ENCODE measurements around the gene GALNT18.

The GALNT18 gene

GRCh38 chr11:11338304-11338703 lies 283.5 kb downstream of the GALNT18 start:
- Mint-ChIP-seq H3K36me3 (ENCODE audit: low read depth) (no peaks in the 10 kb centered on the region), H3K4me3 (no peak overlapping the region), H3K9me3 (no peaks in the 10 kb centered on the region), H3K4me1 (ENCODE audit: low read depth) (no peaks in the 10 kb centered on the region), H3K27me3 (peaks cover 9% of the 10 kb centered on the region), H3K27ac (no peak overlapping the region)
- no peak for DNase-seq

DNA sequence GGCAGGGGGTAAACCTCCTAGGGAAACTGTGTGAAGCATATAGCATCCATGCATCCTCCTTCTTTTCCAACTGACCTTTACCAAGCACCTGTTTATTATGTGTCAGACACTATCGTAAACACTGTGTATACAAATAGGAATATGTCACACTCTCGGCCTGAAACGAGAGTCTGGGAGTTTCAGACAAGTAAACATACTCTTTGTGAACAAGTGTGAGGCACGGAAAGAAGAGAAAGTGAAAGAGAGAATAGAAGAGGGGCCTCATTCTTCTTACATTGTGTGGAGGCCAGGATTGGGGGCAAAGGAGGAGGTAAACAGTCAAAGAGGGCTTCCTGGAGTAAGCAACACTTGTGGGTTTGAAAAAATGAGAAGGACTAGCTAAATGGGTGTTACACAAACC lies 285.1 kb downstream of the GALNT18 start:
- H3K36me3 Mint-ChIP-seq (ENCODE audit: low read depth) = no peaks in the 10 kb centered on the region
- no peaks in the 10 kb centered on the region for H3K4me1 Mint-ChIP-seq (ENCODE audit: low read depth)
- no peak overlapping the region for H3K4me3 Mint-ChIP-seq
- no peak for DNase-seq
- H3K9me3 Mint-ChIP-seq = no peaks in the 10 kb centered on the region
- no peak overlapping the region for H3K27ac Mint-ChIP-seq
- peaks cover 9% of the 10 kb centered on the region for H3K27me3 Mint-ChIP-seq

DNA sequence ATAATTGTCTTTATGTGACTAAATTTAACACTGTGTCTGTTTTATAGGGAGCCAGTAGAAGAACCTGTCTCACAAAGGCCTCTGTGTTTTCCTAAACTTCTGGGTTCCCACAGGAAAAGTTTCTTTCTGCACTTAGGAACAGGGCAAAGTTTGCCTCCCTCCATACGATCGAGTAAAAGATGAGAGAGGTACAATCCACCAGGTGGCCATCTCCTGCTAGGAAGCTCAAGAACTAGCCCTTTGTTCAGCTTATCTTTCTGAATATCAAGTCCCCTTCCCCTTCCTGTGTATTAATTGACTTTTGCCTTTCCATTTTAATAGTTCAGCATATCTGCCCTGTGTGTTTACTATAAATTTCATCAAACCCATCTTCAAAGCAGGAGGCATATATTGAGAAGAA lies 286.8 kb downstream of the GALNT18 start:
- Mint-ChIP-seq H3K27ac (no peak overlapping the region), H3K9me3 (no peaks in the 10 kb centered on the region), H3K4me3 (no peak overlapping the region), H3K27me3 (peaks cover 9% of the 10 kb centered on the region), H3K4me1 (ENCODE audit: low read depth) (no peaks in the 10 kb centered on the region), H3K36me3 (ENCODE audit: low read depth) (no peaks in the 10 kb centered on the region)
- no peak for DNase-seq

DNA sequence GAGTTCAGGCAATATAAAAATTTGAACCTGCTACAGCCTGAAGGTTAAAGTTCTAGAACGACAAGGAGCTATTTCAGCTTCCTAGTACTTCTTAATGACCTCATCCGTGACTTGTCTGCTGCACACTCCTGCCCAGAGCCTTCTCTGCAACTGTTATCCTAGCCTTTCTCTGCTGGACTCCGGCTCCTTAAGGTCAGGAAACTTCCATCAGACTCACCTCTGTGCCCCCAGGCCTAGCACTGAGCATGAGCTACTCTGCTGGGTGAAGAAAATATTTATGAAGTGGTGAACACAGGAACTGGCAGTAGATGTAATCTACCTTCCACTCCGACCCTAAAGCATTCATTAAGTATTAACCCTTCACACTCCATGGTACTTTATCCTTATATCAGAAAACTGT lies 287.2 kb downstream of the GALNT18 start:
- H3K4me1 Mint-ChIP-seq (ENCODE audit: low read depth) = no peaks in the 10 kb centered on the region
- DNase-seq = no peak

DNA sequence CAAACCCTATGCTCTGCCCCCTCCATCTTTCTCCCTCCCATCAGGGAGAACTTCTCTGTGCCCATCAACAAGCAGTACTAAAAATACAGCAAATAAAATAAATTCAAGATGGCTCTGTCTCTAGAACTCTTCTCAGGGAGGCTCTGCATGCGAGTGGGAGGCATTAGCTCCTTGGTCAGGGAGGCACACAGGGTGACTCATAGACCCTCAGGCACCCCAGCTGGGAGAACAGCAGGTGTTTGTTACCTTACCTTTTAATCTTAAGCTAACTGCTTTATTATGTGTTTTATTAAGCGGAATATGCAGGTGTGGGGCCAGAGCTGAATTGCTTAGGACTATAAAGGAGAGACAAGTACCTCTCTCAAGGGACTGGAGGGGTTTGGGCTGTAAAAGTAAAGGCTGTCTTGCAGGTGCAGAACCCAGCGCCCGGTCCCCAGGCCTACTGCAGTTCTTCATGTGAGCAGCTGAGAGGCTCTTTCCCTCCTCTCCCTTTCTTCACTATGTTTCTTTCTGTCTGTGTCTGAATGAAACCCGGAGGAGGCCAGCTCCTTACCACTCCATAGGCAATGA lies 289.6 kb downstream of the GALNT18 start:
- Mint-ChIP-seq H3K4me3 (no peak overlapping the region), H3K27me3 (no peaks in the 10 kb centered on the region), H3K27ac (no peak overlapping the region), H3K4me1 (ENCODE audit: low read depth) (no peaks in the 10 kb centered on the region), H3K36me3 (ENCODE audit: low read depth) (no peaks in the 10 kb centered on the region), H3K9me3 (no peaks in the 10 kb centered on the region)
- no peak for DNase-seq

More for the DNA sequence above, 287.2 kb downstream of the GALNT18 start:
- no peaks in the 10 kb centered on the region for H3K36me3 Mint-ChIP-seq (ENCODE audit: low read depth)
- no peak overlapping the region for H3K4me3 Mint-ChIP-seq
- H3K27me3 Mint-ChIP-seq = peaks cover 9% of the 10 kb centered on the region
- no peaks in the 10 kb centered on the region for H3K9me3 Mint-ChIP-seq
- no peak overlapping the region for H3K27ac Mint-ChIP-seq

DNA sequence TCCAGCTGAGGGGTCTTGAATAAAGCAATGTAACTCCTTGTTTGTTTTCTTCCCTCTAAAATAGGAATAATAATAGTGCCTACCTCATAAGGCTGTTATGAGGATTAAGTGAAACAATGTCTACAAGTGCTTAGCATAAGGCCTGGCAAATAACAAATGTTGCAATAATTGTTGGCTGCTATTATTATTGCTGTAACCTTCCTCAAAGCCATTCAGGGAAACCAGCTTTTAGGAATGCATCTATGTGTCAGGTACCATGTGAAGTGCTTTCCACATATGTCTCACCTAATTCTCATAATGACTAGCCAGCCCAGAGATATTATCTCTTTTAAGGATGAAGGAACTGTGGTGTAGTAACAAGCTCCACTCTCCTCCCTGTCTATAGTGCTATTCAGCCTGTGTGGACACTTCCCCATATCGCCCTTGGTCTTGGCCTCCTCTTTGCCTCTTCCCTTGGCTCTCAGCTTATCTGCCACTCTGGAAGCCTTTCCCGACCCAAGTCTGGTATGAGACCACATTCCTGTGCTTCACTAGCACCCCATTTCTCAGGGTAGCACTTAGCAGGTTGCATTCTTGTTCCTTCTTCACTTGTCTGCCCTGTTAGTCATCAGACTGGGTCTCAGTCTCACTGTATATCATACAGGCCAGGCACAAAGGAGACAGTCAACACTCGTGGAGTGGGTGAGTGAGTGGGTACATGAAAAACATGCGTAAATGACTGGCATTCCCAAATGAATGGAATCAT lies 292.6 kb downstream of the GALNT18 start:
- H3K9me3 Mint-ChIP-seq = no peaks in the 10 kb centered on the region
- DNase-seq = no peak
- H3K27me3 Mint-ChIP-seq = no peaks in the 10 kb centered on the region
- no peaks in the 10 kb centered on the region for H3K4me1 Mint-ChIP-seq (ENCODE audit: low read depth)
- no peaks in the 10 kb centered on the region for H3K36me3 Mint-ChIP-seq (ENCODE audit: low read depth)
- no peak overlapping the region for H3K4me3 Mint-ChIP-seq
- H3K27ac Mint-ChIP-seq = no peak overlapping the region

DNA sequence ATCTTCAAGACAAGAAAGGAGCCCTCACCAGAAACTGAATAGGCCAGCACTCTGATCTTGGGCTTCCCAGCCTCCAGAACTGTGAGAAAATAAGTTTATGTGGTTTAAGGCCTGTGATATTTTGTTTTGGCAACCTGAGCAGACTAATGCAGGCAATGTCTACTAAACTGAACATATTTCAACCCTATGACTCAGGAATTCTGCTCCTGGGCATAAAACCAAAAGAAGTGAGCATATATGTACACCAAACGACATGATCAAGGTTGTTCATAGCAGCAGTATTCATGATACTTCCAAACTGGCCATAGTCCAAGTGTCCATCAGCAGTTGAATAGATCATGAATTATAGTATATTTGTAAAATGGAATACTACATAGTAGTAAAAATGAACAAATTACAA lies 297.7 kb downstream of the GALNT18 start:
- no peak for DNase-seq
- Mint-ChIP-seq H3K27me3 (no peaks in the 10 kb centered on the region), H3K36me3 (ENCODE audit: low read depth) (no peaks in the 10 kb centered on the region), H3K4me1 (ENCODE audit: low read depth) (no peaks in the 10 kb centered on the region), H3K27ac (no peak overlapping the region), H3K4me3 (no peak overlapping the region), H3K9me3 (no peaks in the 10 kb centered on the region)

GRCh38 chr11:11322101-11322500 lies 299.7 kb downstream of the GALNT18 start:
- DNase-seq = no peak
- Mint-ChIP-seq H3K4me1 (ENCODE audit: low read depth) (no peaks in the 10 kb centered on the region), H3K9me3 (no peaks in the 10 kb centered on the region), H3K27me3 (no peaks in the 10 kb centered on the region), H3K4me3 (no peak overlapping the region), H3K36me3 (ENCODE audit: low read depth) (no peaks in the 10 kb centered on the region), H3K27ac (no peak overlapping the region)

DNA sequence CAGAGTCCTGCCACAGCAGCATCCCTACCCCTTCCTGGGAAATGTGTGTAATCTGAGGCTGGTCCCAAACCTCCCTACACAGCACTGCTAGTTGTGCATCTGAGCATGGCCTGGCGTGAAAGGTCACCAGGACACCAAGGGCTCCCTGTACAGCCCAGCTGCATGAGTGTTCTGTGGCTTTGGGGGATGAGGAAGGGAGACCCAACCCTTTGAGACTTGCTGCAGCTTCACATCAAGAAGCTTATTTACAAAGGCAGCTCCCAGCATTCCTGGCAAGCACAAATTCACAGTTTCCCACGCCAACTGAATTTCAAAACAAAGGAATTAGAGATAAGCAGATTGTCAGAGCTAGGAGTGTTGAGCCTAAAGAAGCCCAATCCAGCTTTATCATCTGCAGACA lies 301.0 kb downstream of the GALNT18 start:
- no peak for DNase-seq
- Mint-ChIP-seq H3K27ac (no peak overlapping the region), H3K36me3 (ENCODE audit: low read depth) (no peaks in the 10 kb centered on the region), H3K9me3 (no peaks in the 10 kb centered on the region), H3K4me1 (ENCODE audit: low read depth) (no peaks in the 10 kb centered on the region), H3K4me3 (no peak overlapping the region), H3K27me3 (no peaks in the 10 kb centered on the region)

DNA sequence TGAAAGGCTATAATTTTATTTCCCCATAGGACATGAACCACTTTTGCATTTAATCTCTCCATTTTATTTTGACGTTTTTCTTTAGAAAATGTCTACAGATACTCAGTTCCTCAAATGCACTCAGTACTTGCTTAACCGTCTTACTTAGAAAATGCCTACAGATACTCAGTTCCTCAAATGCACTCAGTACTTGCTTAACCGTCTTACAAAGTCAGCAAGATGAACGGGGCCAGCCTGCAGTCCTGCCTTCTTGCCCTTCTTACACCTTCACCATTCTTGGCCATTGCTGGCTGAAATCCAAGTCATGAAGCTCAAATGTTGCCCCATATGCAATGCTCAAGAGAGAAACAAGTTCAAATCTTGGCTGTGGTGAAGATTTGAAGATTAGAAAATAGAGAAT lies 302.8 kb downstream of the GALNT18 start:
- Mint-ChIP-seq H3K27me3 (no peaks in the 10 kb centered on the region), H3K4me1 (ENCODE audit: low read depth) (no peaks in the 10 kb centered on the region), H3K27ac (no peak overlapping the region), H3K9me3 (no peaks in the 10 kb centered on the region), H3K36me3 (ENCODE audit: low read depth) (no peaks in the 10 kb centered on the region), H3K4me3 (no peak overlapping the region)
- no peak for DNase-seq

- Mint-ChIP-seq H3K9me3 (no peaks in the 10 kb centered on the region), H3K36me3 (ENCODE audit: low read depth) (no peaks in the 10 kb centered on the region), H3K27ac (no peak overlapping the region), H3K4me1 (ENCODE audit: low read depth) (no peaks in the 10 kb centered on the region), H3K4me3 (no peak overlapping the region), H3K27me3 (no peaks in the 10 kb centered on the region)
- no peak for DNase-seq
Observed at GRCh38 chr11:11318461-11318860, 303.3 kb downstream of the GALNT18 start.

GRCh38 chr11:11316651-11317230 lies 305.1 kb downstream of the GALNT18 start:
- DNase-seq = no peak
- H3K27me3 Mint-ChIP-seq = no peaks in the 10 kb centered on the region
- no peaks in the 10 kb centered on the region for H3K36me3 Mint-ChIP-seq (ENCODE audit: low read depth)
- H3K4me3 Mint-ChIP-seq = no peak overlapping the region
- H3K4me1 Mint-ChIP-seq (ENCODE audit: low read depth) = no peaks in the 10 kb centered on the region
- no peaks in the 10 kb centered on the region for H3K9me3 Mint-ChIP-seq
- H3K27ac Mint-ChIP-seq = no peak overlapping the region

- H3K27ac Mint-ChIP-seq = no peak overlapping the region
- H3K4me1 Mint-ChIP-seq (ENCODE audit: low read depth) = peaks cover 7% of the 10 kb centered on the region
- H3K4me3 Mint-ChIP-seq = no peak overlapping the region
- no peaks in the 10 kb centered on the region for H3K27me3 Mint-ChIP-seq
- H3K9me3 Mint-ChIP-seq = no peaks in the 10 kb centered on the region
- H3K36me3 Mint-ChIP-seq (ENCODE audit: low read depth) = no peaks in the 10 kb centered on the region
- DNase-seq = no peak
Observed at GRCh38 chr11:11313902-11314692, 307.7 kb downstream of the GALNT18 start.

GRCh38 chr11:11313426-11313825 lies 308.4 kb downstream of the GALNT18 start:
- Mint-ChIP-seq H3K27me3 (no peaks in the 10 kb centered on the region), H3K9me3 (no peaks in the 10 kb centered on the region), H3K36me3 (ENCODE audit: low read depth) (no peaks in the 10 kb centered on the region), H3K4me3 (no peak overlapping the region), H3K4me1 (ENCODE audit: low read depth) (peaks cover 7% of the 10 kb centered on the region), H3K27ac (no peak overlapping the region)
- no peak for DNase-seq

DNA sequence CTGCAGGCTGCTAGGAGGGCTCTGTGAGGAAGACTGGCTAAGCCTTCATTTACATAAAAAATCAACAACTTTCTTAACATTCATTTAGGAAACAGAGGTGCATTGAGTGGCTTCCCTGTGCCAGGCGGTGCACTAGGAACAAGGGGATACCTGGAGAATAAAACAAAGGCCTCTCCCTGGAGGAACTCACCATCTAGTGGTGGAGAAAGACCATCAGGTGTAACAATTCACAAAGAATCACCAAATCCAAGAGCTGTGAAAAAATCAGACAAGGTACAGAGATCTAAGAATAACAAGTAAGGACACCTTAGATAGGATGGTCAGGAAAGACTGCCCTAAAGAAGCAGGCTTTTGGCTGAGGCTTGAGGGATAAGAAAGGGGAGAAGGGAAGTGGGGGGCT lies 309.1 kb downstream of the GALNT18 start:
- Mint-ChIP-seq H3K27ac (no peak overlapping the region), H3K4me3 (no peak overlapping the region), H3K4me1 (ENCODE audit: low read depth) (peaks cover 7% of the 10 kb centered on the region)

More for the DNA sequence above, 309.1 kb downstream of the GALNT18 start:
- Mint-ChIP-seq H3K9me3 (no peaks in the 10 kb centered on the region), H3K36me3 (ENCODE audit: low read depth) (no peaks in the 10 kb centered on the region), H3K27me3 (no peaks in the 10 kb centered on the region)
- DNase-seq = no peak
